ENCODE results near the gene METTL3.

Gene METTL3

GRCh38 chr14:21526672-21527317, 15.7 kb upstream of the METTL3 start:
- peak overlapping the region; percentile 81 for H3K4me3 ChIP-seq (ENCODE audit: low read depth, low read length)
- TF ChIP-seq CTCF (conservative IDR thresholded peaks at IDR 0.05; ENCODE audit: low read depth, low read length), result no peak
- no peak for DNase-seq (ENCODE audit: low read depth)

GRCh38 chr14:21525962-21526671, 15.0 kb upstream of the METTL3 start, which contains the start of gene SALL2:
SALL2 (minus strand) TSS chr14:21526346; CDS start chr14:21526127, 219 bp downstream.
- peak; percentile 79 for DNase-seq (ENCODE audit: low read depth)
- TF ChIP-seq CTCF (conservative IDR thresholded peaks at IDR 0.05; ENCODE audit: low read depth, low read length), result no peak
- peak within 1 kb of the TSS; percentile 81 for H3K4me3 ChIP-seq (ENCODE audit: low read depth, low read length)

- H3K4me3 ChIP-seq (ENCODE audit: low read depth, low read length), result peak overlapping the region; percentile 81
- no peak for TF ChIP-seq CTCF (conservative IDR thresholded peaks at IDR 0.05; ENCODE audit: low read depth, low read length)
- peak; percentile 45 for DNase-seq (ENCODE audit: low read depth)
Measured at GRCh38 chr14:21525571-21525961, 14.4 kb upstream of the METTL3 start.

GRCh38 chr14:21524575-21525490, 13.7 kb upstream of the METTL3 start:
- H3K4me3 ChIP-seq (ENCODE audit: low read depth, low read length), result peak overlapping the region; percentile 81

GRCh38 chr14:21523203-21523602, 12.1 kb upstream of the METTL3 start:
- no peak for TF ChIP-seq CTCF (conservative IDR thresholded peaks at IDR 0.05; ENCODE audit: low read depth, low read length)
- DNase-seq (ENCODE audit: low read depth), result no peak
- H3K4me3 ChIP-seq (ENCODE audit: low read depth, low read length), result no peak overlapping the region

More at GRCh38 chr14:21524575-21525490, 13.7 kb upstream of the METTL3 start:
- TF ChIP-seq CTCF (conservative IDR thresholded peaks at IDR 0.05; ENCODE audit: low read depth, low read length), result no peak
- no peak for DNase-seq (ENCODE audit: low read depth)

- TF ChIP-seq CTCF (conservative IDR thresholded peaks at IDR 0.05; ENCODE audit: low read depth, low read length), result no peak
- no peak overlapping the region for H3K4me3 ChIP-seq (ENCODE audit: low read depth, low read length)
- DNase-seq (ENCODE audit: low read depth), result peak; percentile 57
Measured at GRCh38 chr14:21521501-21521900, 10.4 kb upstream of the METTL3 start.
